Measurements from ENCODE around the gene STAG2. TPM values are rescaled to one million over a fixed set of nuclear protein-coding genes. Genes with fewer than 3 reads are reported as not detected.
A peak's percentile ranks its signal among the peaks of the same experiment; 100 is the strongest.
"Not testable (repeated sequence)": the region's sequence is repeated elsewhere in the genome, so short reads cannot be mapped to it uniquely, and the experiment has no call there.

STAG2 gene
- total RNA-seq, 1 experiment from 2014 or later = 136 TPM

- DNase-seq (ENCODE audit: extremely low read depth, low read depth) = no peak
Observed at GRCh38 chrX:124030520-124030919, 69.0 kb downstream of the STAG2 start.

- DNase-seq (ENCODE audit: extremely low read depth, low read depth) = no peak
Observed at GRCh38 chrX:124033821-124034220, 72.3 kb downstream of the STAG2 start.

- DNase-seq (ENCODE audit: extremely low read depth, low read depth) = no peak
Observed at GRCh38 chrX:124035657-124036056, 74.2 kb downstream of the STAG2 start.

GRCh38 chrX:124042042-124042441, 80.5 kb downstream of the STAG2 start:
- DNase-seq (ENCODE audit: extremely low read depth, low read depth) = no peak

GRCh38 chrX:124045109-124045508, 83.6 kb downstream of the STAG2 start:
- DNase-seq (ENCODE audit: extremely low read depth, low read depth) = no peak

GRCh38 chrX:124084417-124084816, 122.9 kb downstream of the STAG2 start:
- not testable (repeated sequence) for DNase-seq (ENCODE audit: extremely low read depth, low read depth)

DNA sequence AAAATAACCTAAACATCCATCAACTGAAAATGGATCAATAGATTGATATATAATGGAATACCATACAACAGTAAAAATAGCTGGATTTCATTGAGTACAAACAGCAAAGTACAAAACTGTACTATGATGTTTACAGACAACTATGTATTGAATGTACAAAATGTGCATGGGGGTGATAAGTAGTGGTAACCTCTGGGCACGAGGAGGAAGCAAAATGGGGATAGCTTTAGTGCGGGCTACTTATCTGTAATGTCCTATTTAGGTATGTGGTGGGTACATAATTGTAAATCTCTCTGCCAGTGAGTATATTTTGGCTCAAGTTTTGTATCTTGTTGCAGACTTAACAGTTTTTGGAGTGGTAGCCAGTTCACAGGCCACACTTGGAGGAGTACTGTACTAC, 123.6 kb downstream of the STAG2 start:
- DNase-seq (ENCODE audit: extremely low read depth, low read depth) = no peak

DNA sequence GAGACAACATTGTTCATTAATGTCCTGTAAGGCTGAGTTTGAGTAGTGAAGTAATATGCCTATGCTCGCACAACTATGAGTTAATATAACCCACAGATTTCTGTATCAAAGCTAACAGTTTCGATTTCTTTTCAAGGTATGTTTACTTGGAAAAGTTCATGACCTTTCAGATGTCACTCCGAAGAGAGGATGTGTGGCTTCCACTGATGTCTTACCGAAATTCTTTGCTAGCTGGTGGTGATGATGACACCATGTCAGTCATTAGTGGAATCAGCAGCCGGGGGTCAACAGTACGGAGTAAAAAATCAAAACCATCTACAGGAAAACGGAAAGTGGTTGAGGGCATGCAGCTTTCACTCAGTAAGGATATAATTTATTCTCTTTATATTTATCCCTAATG, 124.9 kb downstream of the STAG2 start:
- DNase-seq (ENCODE audit: extremely low read depth, low read depth) = no peak

GRCh38 chrX:124087000-124087746, 125.7 kb downstream of the STAG2 start:
- no peak for DNase-seq (ENCODE audit: extremely low read depth, low read depth)

DNA sequence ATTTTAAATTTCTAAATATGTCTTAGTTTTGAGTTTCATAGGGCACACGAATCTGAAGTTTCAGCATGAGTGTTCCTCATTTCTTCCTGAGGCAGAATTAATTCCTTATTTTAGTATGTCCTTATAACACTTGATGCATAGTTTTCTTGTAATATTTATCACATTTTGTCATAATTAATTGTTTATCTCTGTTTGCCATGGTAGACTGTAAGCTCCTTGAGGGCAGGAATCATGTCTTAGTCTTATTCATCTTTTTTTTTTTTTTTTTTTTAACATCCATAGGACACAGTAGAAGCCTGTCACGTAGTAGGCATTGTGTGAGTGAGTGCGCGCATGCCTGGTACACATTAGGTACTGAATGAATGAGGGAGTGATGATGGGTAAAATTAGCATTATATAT, 131.7 kb downstream of the STAG2 start:
- no peak for DNase-seq (ENCODE audit: extremely low read depth, low read depth)

DNA sequence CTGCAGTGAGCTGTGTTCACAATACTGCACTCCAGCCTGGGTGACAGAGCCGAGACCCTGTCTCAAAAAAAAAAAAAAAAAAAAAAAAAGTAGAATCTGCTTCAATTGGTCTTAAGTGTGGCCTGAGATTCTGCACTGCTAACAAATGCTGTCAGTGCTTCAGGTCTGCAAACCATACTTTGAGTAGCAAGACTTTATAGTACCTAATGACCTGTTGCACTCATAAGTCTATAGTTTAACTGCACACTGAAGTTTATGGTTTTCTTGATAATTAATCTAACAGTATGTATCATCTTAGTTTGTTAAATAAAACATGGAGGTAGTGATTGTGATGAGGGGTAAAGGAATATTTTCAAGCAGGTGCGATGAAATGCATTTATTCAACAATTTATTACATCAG, 135.6 kb downstream of the STAG2 start:
- DNase-seq (ENCODE audit: extremely low read depth, low read depth) = no peak

DNA sequence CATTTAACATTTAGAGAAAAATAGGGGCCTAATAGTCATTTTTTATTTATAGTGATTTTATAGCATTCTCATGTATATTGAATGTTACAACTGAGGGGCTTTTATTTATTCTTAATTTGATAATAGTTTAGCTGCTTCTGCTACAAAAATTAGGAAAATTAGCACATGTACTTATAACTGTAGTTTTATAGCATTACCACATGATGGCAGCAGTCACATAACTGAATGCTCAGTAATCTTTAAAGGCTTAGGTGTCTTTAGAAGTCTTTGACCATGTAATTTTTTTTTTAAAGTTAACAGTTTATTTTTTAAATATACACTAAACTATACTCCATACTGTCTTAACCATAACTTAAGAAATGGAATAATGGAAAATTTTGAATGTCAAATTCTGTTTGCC, 136.6 kb downstream of the STAG2 start:
- DNase-seq (ENCODE audit: extremely low read depth, low read depth) = peak; percentile 9

DNA sequence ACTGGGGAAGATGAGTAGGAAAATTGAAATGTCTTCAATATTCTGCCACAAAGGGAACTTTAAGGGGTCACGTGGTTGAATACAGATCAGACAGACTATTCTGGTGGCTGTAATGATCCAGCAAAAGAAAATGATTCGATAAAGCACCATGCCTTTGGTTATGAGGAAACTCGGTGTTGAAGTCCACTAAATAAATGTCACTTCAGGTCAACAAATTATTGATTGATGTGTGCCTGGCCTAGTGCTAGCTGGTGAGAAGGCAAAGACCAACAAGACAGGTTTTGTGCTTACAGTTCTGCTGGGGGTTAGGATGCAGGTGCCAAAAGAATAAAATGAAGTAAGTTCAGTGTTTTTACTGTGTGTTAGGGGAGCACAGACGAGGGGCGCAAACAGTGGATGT, 142.5 kb downstream of the STAG2 start:
- no peak for DNase-seq (ENCODE audit: extremely low read depth, low read depth)

DNA sequence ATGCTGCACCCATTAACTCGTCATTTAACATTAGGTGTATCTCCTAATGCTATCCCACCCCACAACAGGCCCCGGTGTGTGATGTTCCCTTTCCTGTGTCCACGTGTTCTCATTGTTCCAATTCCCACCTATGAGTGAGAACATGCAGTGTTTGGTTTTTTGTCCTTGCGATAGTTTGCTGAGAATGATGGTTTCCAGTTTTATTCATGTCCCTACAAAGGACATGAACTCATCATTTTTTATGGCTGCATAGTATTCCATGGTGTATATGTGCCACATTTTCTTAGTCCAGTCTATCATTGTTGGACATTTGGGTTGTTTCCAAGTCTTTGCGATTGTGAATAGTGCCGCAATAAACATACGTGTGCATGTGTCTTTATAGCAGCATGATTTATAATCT, 143.0 kb downstream of the STAG2 start:
- not testable (repeated sequence) for DNase-seq (ENCODE audit: extremely low read depth, low read depth)

DNA sequence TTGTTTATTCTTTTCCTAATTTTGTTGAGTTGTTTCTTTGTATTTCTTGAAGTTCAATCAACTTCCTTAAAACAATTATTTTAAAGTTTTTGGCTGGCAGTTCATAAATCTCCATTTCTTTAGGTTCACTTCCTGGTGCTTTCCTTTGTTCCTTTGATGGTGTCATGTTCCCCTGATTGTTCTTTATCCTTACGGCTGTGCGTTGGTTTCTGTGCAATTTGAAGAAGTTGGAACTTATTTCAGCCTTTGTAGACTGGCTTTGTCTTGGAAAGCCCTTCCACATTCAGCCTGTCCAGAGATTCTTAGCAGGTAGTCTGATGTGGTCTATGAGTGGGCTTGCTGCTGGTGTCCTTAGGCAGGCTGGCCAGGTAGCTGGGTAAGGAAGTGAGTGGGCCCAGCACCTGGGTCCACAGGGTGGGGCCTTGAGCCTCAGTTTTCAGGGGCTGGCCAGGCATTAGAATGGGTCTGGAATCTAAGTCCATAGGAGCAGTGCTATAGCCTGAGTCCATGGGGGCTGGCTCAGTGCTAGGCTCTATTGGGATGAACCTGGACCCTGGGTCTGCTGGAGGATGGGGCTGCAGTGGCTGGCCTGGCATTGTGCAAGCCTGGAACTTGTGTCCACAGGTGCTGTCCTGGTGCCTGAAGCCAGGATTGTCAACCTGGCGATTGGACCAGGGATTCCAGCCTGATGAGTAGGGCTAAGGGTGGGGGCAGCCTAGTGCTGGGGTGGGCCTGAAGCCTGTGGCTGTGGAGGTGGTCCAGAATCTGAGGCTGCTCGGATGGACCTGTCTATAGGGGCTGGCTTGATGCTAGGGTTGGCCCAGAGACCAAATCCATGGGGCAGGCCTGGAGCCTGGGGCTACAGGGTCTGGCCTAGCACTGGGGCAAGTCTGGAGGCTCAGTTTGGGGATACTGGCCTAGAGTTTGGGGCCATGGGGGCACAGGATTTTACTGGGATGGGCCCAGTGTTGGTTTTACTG, 152.4 kb downstream of the STAG2 start:
- no peak for DNase-seq (ENCODE audit: extremely low read depth, low read depth)

DNA sequence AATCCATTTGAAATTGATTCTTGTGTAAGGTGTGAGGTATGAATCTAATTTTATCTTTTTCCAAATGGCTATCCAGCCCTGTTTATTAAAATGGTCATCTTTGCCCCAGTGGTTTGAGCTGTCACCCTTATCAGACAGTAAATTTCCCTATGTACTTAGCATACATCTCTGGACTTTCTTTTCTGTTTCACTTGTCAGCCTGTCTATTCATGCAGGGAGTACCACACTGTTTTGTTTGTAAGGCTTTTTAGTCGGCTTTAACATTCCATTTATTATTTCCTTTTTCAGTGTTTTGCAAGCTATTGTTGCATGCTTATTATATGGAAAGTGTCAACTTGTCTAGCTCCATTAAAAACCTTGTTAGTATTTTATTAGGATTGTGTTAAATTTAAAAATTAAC, 155.8 kb downstream of the STAG2 start:
- no peak for DNase-seq (ENCODE audit: extremely low read depth, low read depth)

GRCh38 chrX:124125471-124125870, 164.0 kb downstream of the STAG2 start:
- DNase-seq (ENCODE audit: extremely low read depth, low read depth) = no peak

- DNase-seq (ENCODE audit: extremely low read depth, low read depth) = no peak
Observed at GRCh38 chrX:124127496-124127895, 166.0 kb downstream of the STAG2 start.

- not testable (repeated sequence) for DNase-seq (ENCODE audit: extremely low read depth, low read depth)
Observed at GRCh38 chrX:124132437-124132836, 170.9 kb downstream of the STAG2 start.

DNA sequence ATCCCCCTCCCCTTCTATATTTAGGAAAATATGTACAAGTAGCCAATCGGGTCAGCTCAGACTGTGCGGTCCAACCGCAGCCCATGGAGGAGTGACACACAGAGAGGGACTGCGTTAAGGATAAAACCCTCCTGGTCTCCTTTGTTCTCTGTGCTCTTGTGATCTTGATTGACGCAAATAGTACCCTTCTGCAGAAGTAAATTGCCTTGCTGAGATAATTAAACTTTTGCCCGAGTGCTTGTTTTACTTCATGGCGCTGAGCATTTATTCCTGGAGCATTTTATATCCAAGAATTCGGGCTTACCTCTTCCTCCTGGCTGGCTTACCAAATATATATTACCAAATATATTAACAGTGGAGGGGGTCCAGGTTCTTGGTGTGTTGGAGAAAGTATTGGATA, 184.2 kb downstream of the STAG2 start:
- DNase-seq (ENCODE audit: extremely low read depth, low read depth) = no peak

GRCh38 chrX:124151195-124151594, 189.7 kb downstream of the STAG2 start:
- no peak for DNase-seq (ENCODE audit: extremely low read depth, low read depth)

All from NCI-H460 (cell line).